GM20431 (cell line): Measurements from ENCODE around the gene RAPGEF2.
"Not testable (repeated sequence)": the region's sequence is repeated elsewhere in the genome, so short reads cannot be mapped to it uniquely, and the experiment has no call there.

Experiments used
- in situ Hi-C: fragments of 300-500 bp; cut with MseI, MboI; formaldehyde crosslinking; loops from one replicate; pipeline ENCODE4 v1.15.0; 2020; ENCODE audit warnings: low sequenced_read_pairs; ENCODE audit not compliant: unreplicated experiment

RAPGEF2 gene, protein sequence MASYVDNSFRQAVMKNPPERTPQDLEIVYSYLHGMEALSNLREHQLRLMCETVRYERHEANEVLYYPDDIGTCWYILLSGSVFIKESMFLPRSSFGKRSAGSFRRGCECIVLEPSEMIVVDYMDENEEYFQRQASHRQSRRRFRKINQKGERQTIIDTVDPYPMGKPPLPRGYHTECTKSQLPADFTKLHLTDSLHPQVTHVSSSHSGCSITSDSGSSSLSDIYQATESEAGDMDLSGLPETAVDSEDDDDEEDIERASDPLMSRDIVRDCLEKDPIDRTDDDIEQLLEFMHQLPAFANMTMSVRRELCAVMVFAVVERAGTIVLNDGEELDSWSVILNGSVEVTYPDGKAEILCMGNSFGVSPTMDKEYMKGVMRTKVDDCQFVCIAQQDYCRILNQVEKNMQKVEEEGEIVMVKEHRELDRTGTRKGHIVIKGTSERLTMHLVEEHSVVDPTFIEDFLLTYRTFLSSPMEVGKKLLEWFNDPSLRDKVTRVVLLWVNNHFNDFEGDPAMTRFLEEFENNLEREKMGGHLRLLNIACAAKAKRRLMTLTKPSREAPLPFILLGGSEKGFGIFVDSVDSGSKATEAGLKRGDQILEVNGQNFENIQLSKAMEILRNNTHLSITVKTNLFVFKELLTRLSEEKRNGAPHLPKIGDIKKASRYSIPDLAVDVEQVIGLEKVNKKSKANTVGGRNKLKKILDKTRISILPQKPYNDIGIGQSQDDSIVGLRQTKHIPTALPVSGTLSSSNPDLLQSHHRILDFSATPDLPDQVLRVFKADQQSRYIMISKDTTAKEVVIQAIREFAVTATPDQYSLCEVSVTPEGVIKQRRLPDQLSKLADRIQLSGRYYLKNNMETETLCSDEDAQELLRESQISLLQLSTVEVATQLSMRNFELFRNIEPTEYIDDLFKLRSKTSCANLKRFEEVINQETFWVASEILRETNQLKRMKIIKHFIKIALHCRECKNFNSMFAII (N-terminal part only)

DNA sequence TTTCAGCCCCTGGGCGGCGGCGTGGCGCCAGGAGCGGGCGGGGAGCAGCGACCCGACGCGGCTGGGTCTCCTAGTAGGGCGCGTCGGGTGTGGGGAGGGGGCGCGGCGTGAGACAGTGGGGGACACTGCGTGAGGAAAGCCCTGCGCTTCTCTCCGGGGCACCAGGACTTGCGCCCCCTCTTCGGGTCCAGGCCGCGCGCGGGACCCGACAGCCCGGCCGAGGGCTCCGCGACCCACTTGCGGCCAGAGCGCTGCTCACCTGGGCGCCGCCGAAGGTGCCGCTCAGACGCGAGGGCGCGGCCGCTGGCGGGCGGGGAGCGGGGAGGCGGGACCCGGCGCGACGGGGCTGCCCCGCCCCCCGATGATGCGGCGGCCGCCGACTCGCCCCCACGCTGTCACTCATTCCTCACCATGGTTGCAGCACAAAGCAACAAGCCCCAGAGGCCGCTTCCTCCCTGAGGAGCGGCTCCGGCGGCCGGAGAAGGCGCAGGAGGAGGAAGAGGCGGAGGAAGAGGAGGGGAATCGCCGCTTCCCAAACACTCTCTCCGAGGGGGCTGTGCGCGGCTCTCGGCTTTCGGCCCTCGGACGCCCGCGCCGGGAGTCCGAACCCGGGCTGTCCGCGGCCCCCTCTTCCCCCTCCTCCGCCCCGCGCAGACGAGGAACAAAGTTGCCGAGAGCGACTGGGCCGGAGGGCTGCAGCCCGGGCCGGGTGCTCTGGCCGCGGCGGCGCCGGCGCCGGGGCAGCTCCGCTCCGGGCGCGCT lies at the start of gene RAPGEF2:
Gene RAPGEF2 (plus strand): TSS at position 458 of the 762 bp plus-strand sequence. CDS start 1,084 bp downstream, outside the sequence.
- in situ Hi-C loops = no loop called here

DNA sequence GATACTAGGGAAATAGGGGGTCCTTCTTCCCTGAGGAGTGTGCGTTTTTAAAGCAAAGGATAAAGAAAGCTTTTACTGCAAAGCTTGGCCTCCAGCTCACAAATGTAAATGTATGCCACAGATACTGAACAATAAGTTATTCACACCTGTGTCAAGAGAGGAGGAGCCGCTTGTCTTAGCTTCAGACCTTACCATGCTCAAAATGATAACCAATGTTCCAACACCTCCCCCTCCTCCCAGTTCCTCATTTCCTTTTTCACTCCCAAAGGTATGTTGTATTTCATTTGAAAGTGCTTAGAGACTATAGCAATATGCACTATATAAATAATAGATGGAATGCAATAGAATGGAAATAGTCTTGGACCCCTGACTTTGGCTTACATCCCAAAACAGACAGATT lies 47.0 kb upstream of the RAPGEF2 start:
- in situ Hi-C loops = no loop called here

DNA sequence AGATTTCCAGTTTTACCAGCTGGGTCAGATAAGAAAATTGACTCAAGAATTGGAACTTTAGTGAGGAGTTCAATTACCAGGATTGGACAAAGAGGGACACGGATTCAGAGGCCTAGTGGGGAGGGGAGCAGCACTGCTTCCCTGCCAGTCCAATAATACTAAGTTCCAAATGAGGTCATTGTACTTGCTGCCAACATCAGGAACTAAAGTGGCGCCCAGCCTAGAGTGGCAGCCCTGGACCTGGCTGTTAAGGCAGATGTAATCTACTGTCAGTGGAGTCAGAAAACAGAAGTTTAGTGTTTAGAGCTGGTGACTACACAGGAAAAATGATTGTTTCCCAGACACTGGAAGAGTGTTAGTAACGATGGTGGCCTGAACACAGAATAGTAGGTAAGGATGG lies 42.7 kb upstream of the RAPGEF2 start:
- in situ Hi-C loops = no loop called here

DNA sequence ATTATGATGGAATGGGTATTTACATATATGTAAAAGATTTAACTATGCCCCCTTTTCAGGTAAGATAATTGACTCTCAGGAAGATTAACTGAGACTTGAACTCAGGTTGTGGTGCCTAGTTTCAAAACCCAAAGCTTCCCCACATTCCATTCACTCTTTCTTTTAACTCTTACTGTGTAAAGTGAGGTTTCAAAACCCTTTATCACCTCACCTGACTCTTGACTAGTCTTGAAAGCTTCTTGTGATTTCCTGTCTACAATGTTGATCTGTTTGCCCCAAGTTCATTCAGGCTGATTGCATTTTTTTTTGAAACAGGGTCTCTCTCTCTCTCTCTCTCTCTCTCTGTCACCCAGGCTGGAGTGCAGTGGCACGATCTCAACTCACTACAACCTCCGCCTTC lies 40.5 kb upstream of the RAPGEF2 start:
- in situ Hi-C loops = no loop called here

DNA sequence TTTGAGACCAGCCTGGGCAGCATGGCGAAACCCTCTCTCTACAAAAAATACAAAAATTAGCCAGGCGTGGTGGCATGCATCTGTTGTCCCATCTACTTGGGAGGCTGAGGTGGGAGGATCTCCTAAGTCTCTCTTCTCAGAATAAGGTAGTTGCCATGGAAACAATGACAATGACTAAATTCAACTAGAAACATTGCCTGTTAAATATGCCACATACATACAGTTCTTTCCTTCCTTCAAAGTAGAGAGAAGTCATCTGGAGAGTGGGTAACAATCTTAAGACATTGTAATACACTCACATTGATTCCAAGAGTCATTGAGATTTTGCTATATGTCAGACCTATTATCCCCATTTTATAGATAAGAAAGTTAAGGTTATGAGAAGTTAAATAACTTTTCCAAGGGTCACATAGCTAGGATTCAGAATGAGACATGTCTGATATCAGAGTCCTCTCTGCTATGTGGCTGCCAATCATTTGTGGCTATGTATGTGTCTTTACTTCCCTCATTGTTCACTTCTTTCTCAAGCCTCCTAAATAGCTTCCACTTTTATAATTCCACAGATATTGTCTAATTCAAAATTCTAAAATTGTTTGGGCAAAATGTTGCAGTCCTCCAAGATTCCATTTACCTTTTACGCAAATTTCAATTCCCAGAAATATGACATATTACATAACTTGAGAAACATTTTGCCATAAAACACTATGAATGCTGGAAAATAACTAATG lies 37.2 kb upstream of the RAPGEF2 start:
- in situ Hi-C loops = no loop called here

DNA sequence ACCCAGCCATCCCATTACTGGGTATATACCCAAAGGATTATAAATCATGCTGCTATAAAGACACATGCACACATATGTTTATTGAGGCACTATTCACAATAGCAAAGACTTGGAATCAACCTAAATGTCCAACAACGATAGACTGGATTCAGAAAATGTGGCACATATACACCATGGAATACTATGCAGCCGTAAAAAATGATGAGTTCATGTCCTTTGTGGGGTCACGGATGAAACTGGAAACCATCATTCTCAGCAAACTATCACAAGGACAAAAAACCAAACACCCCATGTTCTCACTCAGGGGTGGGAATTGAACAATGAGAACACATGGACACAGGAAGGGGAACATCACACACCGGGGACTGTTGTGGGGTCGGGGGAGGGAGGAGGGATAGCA lies 34.7 kb upstream of the RAPGEF2 start:
- in situ Hi-C loops = not testable (repeated sequence)

DNA sequence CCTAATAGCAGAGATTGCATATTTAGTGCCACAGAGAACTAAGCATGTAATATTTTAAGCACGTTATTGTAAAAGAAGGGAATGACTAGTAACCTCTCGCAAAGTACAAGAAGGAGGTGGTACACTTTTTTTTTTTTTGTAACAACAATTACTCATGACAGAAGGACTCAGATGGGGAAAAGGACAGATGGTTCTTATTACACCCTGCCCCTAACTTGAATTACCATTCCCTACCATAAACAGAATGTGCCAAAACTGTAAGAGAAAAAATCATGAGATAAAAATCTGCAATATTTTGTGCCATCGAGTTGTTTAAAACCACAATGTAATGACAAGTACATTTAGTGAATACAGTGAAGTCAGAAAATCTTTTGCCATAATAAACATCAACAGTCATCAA lies 33.0 kb upstream of the RAPGEF2 start:
- in situ Hi-C loops = no loop called here

DNA sequence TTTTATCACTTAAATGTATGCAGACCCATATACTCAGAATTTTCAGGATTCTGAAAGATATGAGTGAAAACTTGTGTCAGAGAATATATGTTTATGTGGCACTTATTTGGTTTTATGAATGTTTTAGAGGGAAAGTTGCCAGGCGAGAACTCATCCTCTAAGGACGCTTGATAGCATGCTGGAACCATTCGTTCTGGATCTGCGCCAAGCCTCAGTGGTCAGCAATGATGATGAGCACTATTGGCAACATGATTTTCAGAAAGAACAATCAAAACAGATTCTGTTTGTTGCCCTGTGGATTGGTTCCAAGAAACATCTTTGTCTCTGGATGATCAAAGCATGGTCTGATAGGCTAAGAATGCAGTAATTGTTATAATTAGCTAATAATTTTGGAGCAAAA lies 32.1 kb upstream of the RAPGEF2 start:
- in situ Hi-C loops = no loop called here

DNA sequence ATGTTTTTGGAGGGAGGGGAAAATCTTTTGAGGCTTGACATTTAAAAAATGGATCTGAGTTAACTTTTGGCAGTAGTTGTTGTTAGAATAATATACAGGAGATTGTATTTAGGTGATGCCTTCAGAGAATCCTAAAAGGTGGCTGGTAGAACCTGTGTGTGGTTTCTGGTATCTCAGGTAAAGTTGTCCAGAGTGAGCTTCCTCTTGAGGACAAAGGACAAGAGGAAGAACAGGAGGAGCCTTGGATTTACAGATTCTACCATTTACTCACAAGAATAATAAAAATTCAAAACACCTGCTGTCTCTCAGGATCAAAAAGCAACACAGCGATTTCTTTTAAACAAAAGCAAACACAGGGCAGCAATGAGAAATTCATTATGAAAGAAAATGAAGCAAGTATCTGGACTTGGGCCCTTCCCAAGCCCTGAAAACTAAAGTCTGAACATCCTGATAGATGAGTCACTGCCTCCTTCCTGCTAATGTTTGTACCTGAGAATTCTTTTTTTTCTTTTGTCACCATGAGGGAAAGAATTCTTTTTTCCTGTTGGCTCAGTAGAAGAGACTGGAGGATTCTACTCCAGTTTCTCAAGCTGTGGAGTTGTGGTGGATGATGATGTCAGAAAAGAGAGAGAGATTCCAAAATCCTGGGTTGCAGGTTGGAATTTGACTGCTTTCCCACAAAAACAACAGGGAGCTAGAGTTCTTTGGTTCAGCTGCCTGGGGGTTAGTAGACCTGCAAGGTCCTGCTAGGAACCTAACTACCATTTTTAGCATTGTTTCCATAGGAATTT lies 31.5 kb upstream of the RAPGEF2 start:
- in situ Hi-C loops = no loop called here

DNA sequence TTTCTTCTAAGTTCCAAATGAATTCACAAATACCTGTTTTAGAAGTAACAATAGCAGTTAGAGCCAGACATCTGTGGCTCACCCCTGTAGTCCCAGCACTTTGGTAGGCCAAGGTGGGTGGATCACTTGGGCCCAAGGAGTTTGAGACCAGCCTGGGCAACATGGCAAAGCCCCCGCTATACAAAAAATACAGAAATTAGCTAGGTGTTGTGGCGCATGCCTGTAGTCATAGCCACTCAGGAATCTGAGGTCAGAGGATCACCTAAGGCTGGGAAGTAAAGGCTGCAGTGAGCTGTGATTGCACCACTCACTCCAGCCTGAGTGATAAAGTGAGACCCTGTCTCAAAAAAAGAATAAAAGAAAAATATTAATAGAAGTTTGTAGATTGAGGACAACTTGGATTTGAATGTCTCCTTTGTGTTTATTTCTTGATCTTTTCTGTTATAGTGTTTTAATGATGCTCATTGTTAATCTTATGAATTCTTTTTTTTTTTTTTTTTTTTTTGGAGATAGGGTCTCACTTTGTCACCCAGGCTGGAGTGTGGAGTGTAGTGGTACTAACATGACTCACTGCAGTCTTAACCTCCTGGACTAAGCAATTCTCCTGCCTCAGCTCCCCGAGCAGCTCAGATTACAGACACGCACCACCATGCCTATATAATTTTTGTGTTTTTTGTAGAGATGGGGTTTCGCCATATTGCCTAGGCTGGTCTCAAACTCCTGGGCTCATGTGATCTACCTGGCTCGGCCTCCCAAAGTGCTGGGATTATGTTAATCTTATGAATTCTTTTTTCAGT lies 30.7 kb upstream of the RAPGEF2 start:
- in situ Hi-C loops = no loop called here

DNA sequence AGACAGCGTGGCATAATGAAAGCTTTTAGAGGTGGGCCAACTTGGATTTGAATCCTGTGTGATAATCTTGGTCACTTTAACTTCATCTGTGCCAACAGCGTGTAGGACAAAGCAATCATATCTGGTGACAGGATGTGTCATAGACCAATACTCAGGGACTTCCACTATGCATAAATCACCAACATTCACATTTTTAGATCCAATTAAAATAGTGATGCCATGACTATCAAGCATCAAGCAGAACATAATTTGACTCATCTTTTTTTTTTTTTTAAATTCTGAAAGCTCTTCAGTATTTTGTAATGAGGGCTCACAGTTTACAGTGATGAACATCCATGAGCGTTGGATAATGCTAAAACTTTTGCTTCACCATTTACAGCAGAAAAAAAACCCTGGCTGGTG lies 27.3 kb upstream of the RAPGEF2 start:
- in situ Hi-C loops = no loop called here

DNA sequence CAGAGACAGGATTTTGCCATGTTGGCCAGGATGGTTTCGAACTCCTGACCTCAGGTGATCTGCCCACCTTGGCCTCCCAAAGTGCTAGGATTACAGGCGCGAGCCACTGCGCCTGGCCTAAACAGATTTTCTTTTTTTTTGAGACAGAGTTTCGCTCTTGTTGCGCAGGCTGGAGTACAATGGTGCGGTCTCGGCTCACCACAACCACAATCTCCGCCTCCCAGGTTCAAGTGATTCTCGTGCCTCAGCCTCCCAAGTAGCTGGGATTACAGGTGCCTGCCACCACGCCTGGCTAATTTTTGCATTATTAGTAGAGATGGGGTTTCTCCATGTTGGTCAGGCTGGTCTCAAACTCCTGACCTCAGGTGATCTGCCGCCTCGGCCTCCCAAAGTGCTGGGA lies 25.9 kb upstream of the RAPGEF2 start:
- in situ Hi-C loops = not testable (repeated sequence)

DNA sequence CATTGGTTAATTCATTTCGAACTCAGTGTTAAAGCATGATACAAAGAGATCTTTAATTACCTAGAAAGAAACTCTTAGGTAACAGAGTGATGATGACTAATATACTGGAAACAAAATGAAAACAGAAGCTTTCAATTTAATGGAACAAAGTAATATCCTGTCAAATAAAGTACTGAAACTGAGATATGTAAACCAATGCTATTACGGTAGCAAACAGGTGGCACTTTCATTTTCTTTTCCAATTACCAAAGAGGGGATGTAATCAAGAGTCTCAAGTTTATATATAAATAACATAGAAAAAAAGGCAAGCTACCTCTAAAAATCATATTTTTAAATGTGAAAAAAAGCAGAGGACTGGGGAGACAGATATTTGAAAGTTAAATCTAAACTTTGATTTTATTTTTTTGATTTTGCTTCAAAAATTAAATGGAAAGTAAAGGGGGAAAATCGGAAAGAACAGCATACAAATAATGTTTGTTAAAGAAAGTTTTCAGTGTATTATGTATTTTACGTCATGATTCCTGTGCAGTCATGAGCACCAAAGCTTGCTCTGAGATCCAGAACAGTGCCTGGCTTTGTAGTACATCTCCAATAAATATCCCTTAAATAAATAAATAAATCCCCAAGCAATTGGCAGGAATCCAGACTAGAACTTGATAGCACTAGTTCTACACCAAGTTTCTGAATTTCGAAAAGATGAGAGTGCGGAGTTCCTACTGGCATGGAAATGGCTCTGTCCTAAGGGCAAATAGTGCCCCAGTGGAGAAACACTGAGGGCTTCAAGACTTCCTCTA lies 25.0 kb upstream of the RAPGEF2 start:
- in situ Hi-C loops = no loop called here

DNA sequence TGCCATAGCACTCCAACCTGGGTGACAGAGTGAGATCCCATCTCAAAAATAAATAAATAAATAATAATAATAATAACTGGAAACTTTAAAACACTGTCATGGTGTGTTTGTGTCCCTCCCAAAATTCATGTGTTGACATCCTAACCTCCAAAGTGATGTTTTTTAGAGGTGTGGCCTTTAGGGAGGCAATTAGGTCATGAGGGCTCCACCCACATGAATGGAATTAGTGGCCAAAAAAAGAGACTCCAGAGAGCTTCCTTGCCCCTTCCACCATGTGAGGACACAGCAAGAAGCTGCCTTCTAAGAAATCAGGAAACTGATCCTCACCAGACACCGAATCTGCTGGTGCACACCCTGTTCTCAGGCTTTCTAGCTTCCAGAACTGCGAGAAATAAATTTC lies 23.8 kb upstream of the RAPGEF2 start:
- in situ Hi-C loops = no loop called here

DNA sequence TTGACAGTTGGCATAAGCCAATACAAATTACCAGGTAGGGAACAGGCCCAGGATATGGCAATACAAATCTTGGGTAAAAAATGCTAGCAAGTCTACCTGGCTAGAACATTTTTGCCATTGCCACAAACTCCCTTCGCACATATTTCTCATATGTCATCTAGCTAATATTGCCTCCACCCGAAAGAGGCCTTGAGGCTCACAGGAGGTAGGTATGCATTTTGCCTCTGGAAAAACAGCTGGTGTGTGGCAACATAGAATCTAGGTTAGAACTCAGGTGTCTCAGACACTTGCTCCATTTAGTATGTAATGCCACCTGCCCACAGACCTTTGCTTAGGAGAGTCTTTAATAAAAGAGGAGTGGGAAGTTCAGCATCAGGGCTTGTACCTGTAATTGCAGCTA lies 16.3 kb upstream of the RAPGEF2 start:
- in situ Hi-C loops = no loop called here

DNA sequence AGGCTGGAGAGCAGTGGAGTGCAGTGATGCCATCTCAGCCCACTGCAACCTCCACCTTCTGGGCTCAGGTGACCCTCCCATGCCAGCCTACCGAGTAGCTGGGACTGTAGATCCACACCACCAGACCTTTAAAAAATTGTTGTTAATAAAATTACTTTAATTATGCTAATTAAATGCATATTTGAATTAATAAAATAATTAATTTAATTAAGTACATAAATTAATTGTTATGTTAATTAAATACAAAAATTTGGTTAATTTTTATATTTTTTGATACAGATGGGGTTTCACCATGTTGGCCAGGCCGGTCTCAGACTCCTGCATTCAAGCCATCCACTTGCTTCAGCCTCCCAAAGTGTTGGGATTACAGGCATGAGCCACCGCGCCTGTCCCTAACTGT lies 12.6 kb upstream of the RAPGEF2 start:
- in situ Hi-C loops = no loop called here

DNA sequence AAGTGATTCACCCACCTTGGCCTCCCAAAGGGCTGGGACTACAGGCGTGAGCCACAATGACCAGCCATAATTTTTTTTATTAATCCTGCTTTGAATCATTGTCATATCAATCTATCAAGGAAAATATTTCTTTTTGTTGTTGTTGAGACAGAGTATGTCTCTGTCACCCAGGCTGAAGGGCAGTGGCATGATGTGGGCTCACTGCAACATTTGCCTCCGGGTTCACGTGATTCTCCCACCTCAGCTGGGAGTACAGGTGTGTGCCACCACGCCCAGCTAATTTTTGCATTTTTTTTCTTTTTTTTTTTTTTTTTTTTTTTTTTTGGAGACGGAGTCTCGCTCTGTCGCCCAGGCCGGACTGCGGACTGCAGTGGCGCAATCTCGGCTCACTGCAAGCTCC lies 8.7 kb upstream of the RAPGEF2 start:
- in situ Hi-C loops = not testable (repeated sequence)
